ENCODE measurements around the gene MFF.

DNA sequence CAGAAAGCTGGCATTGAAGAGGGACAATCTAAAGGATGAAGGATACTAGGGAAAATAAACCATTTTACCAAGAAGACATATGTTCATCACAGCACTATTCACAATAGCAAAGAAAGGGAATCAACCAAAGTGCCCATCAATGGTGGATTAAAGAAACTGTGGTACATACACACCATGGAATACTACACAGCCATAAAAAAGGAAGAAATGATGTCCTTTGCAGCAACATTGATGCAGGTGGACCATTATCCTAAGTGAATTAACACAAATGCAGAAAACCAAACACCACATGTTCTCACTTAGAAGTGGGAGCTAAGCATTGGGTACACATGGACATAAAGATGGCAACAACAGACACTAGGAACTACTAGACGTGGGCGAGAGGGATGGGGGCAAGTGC is 7.2 kb upstream of the MFF start:
- no peak for TF ChIP-seq CTCF (tag by site-specific recombination; IDR thresholded peaks at IDR 0.05)
- TF ChIP-seq MYNN (tag by site-specific recombination; IDR thresholded peaks at IDR 0.05; ENCODE audit: borderline replicate concordance), result no peak
- TF ChIP-seq, protein P1, sequence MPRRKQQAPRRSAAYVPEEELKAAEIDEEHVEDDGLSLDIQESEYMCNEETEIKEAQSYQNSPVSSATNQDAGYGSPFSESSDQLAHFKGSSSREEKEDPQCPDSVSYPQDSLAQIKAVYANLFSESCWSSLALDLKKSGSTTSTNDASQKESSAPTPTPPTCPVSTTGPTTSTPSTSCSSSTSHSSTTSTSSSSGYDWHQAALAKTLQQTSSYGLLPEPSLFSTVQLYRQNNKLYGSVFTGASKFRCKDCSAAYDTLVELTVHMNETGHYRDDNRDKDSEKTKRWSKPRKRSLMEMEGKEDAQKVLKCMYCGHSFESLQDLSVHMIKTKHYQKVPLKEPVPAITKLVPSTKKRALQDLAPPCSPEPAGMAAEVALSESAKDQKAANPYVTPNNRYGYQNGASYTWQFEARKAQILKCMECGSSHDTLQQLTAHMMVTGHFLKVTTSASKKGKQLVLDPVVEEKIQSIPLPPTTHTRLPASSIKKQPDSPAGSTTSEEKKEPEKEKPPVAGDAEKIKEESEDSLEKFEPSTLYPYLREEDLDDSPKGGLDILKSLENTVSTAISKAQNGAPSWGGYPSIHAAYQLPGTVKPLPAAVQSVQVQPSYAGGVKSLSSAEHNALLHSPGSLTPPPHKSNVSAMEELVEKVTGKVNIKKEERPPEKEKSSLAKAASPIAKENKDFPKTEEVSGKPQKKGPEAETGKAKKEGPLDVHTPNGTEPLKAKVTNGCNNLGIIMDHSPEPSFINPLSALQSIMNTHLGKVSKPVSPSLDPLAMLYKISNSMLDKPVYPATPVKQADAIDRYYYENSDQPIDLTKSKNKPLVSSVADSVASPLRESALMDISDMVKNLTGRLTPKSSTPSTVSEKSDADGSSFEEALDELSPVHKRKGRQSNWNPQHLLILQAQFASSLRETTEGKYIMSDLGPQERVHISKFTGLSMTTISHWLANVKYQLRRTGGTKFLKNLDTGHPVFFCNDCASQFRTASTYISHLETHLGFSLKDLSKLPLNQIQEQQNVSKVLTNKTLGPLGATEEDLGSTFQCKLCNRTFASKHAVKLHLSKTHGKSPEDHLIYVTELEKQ (tag by site-specific recombination; IDR thresholded peaks at IDR 0.05; ENCODE audit: borderline replicate concordance), result no peak
- no peak for TF ChIP-seq ZFP69B (tag by site-specific recombination; IDR thresholded peaks at IDR 0.05)
- TF ChIP-seq ZNF843 (tag by site-specific recombination; IDR thresholded peaks at IDR 0.05), result no peak
- TF ChIP-seq ZNF555 (tag by site-specific recombination; conservative IDR thresholded peaks at IDR 0.05), result no peak
- no peak for TF ChIP-seq BCL11A (tag by site-specific recombination; IDR thresholded peaks at IDR 0.05; ENCODE audit: low read depth)
- TF ChIP-seq, protein P2, sequence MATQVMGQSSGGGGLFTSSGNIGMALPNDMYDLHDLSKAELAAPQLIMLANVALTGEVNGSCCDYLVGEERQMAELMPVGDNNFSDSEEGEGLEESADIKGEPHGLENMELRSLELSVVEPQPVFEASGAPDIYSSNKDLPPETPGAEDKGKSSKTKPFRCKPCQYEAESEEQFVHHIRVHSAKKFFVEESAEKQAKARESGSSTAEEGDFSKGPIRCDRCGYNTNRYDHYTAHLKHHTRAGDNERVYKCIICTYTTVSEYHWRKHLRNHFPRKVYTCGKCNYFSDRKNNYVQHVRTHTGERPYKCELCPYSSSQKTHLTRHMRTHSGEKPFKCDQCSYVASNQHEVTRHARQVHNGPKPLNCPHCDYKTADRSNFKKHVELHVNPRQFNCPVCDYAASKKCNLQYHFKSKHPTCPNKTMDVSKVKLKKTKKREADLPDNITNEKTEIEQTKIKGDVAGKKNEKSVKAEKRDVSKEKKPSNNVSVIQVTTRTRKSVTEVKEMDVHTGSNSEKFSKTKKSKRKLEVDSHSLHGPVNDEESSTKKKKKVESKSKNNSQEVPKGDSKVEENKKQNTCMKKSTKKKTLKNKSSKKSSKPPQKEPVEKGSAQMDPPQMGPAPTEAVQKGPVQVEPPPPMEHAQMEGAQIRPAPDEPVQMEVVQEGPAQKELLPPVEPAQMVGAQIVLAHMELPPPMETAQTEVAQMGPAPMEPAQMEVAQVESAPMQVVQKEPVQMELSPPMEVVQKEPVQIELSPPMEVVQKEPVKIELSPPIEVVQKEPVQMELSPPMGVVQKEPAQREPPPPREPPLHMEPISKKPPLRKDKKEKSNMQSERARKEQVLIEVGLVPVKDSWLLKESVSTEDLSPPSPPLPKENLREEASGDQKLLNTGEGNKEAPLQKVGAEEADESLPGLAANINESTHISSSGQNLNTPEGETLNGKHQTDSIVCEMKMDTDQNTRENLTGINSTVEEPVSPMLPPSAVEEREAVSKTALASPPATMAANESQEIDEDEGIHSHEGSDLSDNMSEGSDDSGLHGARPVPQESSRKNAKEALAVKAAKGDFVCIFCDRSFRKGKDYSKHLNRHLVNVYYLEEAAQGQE (tag by site-specific recombination; IDR thresholded peaks at IDR 0.05), result no peak
- TF ChIP-seq OVOL3 (tag by site-specific recombination; IDR thresholded peaks at IDR 0.05), result no peak

Data from HEK293 (cell line).